ENCODE data around the gene DRC7.
"Not testable (repeated sequence)": the region's sequence is repeated elsewhere in the genome, so short reads cannot be mapped to it uniquely, and the experiment has no call there.

Gene DRC7

GRCh38 chr16:57660715-57661463 is 33.7 kb upstream of the DRC7 start:
- DNase-seq: no peak

GRCh38 chr16:57661510-57661909 is 33.1 kb upstream of the DRC7 start:
- DNase-seq: no peak

DNA sequence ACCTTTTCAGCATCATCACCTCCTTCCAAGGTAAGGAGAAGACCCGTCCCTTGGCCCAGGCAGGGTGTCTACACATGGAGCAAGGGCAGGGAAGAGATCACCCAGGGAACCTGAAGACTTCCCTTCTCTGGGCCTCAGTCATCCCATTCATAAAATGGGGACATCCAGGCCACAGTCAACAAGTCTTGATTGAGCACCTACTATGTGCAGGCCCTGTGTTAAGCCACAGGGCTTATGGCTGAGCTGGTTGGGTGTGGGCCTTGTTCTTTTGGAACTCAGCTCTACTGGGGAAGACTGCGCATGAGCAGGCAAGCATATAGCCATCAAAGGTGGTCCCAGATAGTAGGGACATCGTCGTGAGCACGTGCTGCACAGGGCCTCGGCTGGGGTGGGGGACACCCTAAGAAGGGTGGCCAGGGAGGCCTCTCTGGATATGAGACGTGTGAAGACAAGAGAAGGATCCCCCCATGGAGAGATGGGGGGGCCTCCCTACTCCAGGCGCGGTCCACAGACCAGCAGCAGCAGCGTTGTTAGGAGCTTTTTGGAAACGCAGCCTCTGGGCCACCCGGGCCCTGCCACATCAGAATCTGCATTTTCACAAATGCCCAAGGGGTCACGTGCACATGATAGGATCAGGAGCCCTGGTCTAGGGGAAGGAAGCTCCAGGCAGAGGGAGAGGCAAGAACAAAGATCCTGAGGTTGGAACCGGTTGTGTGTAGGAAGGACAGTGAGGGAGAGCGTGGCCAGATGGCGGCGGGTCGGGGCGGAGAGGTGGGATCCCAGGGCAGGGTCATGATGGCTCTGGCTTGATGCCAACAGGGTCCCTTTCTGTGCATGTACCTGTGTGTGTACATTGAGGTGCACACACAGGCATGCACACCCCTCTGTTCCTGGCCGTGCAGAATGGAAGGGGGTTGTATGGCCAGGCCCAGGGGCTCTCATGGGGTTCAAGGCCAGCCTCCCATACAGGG is 32.4 kb upstream of the DRC7 start:
- no peak for DNase-seq

DNA sequence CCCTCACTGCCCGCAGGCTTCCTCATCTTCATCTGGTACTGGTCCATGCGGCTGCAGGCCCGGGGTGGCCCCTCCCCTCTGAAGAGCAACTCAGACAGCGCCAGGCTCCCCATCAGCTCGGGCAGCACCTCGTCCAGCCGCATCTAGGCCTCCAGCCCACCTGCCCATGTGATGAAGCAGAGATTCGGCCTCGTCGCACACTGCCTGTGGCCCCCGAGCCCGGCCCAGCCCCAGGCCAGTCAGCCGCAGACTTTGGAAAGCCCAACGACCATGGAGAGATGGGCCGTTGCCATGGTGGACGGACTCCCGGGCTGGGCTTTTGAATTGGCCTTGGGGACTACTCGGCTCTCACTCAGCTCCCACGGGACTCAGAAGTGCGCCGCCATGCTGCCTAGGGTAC is 31.2 kb upstream of the DRC7 start:
- no peak for DNase-seq

DNA sequence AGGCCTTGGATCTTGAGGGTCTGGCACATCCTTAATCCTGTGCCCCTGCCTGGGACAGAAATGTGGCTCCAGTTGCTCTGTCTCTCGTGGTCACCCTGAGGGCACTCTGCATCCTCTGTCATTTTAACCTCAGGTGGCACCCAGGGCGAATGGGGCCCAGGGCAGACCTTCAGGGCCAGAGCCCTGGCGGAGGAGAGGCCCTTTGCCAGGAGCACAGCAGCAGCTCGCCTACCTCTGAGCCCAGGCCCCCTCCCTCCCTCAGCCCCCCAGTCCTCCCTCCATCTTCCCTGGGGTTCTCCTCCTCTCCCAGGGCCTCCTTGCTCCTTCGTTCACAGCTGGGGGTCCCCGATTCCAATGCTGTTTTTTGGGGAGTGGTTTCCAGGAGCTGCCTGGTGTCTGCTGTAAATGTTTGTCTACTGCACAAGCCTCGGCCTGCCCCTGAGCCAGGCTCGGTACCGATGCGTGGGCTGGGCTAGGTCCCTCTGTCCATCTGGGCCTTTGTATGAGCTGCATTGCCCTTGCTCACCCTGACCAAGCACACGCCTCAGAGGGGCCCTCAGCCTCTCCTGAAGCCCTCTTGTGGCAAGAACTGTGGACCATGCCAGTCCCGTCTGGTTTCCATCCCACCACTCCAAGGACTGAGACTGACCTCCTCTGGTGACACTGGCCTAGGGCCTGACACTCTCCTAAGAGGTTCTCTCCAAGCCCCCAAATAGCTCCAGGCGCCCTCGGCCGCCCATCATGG is 30.5 kb upstream of the DRC7 start:
- DNase-seq: no peak

DNA sequence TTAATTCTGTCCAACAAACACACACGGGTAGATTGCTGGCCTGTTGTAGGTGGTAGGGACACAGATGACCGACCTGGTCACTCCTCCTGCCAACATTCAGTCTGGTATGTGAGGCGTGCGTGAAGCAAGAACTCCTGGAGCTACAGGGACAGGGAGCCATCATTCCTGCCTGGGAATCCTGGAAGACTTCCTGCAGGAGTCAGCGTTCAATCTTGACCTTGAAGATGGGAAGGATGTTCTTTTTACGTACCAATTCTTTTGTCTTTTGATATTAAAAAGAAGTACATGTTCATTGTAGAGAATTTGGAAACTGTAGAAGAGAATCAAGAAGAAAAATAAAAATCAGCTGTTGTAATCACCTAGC is 30.0 kb upstream of the DRC7 start:
- DNase-seq: no peak

DNA sequence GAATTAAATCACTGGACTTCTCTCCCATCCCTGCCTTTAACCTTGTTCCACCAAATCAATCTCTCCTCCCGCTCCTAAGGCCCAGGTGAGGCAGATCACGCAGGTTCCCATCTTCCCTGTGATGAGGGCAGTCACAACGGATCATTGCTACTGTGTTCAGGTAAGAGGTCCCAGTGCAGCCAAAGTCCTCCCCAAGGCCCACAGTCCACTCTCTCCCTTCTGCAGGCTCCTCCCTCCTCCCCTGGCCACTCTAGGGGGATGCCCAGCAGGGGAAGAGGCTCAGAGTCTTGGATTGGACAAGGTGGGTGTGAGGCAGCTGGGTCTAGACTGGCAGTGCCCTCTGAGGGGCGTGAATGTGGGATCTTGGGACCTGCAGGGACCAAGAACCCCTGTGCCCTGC is 29.1 kb upstream of the DRC7 start:
- DNase-seq: no peak

DNA sequence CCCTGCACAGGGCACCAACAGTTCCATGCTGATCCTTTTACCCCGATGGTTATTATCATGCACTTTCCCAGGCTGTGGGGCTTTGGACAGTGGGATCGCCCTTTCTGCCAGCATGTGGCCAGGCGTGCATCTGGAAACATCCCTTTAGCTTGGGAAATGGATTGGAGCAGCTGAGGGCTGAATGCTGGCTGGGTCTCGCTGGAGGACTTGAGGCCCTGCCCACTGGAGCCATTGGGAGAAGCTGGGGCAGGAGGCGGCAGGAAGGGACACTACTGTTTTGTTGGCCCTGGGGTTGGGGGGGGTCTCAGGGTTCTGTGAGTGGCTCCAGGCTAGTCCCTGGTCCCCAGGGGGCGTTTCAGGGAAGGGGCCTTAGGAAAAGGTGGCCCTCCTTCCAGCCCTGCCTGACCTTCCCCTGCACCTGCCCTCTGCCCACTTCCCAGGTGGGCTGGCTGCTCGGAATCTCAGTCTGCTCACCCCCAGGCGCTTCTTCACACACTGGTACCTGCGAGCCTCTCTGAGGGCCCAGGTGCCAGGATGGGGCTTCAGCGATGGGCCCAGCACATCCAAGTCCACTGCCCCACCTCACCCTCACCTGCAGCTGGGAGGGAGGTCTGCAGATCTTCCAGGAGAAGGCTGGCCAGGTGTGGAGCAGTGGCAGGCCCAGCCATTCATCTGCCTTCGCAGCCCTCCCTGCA is 28.1 kb upstream of the DRC7 start:
- DNase-seq: no peak

- DNase-seq: no peak
Measured at GRCh38 chr16:57667048-57667525, 27.5 kb upstream of the DRC7 start.

DNA sequence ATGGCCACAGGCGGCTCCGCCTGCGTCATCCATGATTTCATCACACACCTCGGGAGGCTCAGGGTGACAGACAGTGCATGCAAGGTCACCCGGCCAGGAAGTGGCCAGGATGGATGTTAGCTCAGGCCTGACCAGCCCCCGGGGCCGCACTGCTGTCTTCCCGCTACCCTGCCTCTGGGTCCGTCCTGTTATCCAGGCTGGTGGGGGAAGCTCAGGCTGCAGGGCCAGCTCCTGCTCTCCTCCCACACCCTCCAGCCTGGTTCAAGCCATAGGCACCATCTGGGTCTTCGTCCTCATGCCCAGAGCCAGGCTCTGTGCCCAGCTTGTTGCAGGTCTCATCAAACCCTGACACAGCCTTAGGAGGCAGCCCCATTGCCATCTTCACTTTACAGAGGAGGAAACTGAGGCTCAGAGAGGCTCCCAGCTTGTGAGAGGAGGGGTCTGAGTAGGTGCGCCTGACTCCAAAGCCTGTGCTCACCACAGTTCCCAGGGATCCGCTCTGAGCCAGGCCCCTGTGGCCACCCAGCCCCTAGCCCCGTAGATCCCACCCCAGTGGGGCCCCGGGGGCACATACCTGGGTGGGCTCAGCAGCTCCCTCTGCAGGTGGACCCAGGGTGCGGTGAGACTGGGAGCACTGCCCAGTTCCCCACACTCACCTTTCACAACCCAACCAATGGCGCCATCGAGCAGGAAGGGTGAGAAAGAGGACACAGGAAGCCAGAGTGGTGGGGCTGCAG is 26.9 kb upstream of the DRC7 start:
- DNase-seq: no peak

DNA sequence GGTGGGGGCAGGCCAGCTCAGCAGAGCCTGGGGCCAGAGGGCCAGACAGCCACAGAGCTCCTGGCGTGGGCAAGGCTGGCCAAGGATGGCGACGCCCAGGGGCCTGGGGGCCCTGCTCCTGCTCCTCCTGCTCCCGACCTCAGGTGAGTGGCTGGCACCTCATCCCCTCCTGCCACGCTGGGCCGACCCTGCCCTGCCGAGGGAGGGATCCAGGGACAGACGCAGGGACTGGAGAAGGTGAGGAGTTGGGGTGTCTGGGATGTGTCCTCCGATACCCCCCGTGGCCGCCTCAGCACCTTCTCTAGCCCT is 26.4 kb upstream of the DRC7 start, which contains the start of gene ADGRG3:
TSS of gene ADGRG3 (plus strand) at position 44 of the 309 bp plus-strand sequence. CDS start at position 86, 42 bp downstream.
- no peak for DNase-seq

- no peak for DNase-seq
Measured at GRCh38 chr16:57668630-57669475, 25.8 kb upstream of the DRC7 start.

DNA sequence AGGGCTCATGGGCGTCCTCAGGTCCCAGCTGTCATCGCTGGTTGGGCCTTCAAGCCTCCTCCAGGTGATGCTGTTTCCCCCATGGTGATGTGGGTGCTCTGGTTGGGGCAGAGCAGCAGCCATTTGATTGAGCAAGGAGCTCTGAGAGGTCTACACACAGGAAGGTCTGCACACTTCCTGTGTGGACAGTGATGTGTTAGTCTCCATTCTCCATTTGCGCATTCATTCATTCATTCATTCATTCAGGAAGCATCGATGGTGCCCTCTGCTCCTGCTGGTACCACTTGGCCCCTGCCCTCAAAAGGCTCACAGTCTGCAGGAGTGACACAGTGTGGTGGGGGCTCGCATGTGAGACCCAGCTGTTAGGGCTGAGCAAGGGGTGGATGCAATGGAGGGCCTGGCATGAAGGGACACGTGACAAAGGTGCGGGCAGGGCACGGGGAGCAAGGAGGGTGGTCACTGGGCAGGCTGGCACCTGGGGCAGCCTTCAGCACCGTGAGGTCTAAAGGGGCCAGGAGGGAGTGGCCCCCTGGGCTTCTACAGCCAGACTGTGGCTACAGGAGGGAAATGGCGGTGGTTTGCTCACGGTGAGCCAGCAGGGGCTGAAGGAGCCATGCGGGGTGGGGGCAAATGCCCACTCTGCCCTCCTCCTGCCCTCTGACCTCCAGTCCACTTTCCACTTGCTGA is 25.0 kb upstream of the DRC7 start:
- no peak for DNase-seq

DNA sequence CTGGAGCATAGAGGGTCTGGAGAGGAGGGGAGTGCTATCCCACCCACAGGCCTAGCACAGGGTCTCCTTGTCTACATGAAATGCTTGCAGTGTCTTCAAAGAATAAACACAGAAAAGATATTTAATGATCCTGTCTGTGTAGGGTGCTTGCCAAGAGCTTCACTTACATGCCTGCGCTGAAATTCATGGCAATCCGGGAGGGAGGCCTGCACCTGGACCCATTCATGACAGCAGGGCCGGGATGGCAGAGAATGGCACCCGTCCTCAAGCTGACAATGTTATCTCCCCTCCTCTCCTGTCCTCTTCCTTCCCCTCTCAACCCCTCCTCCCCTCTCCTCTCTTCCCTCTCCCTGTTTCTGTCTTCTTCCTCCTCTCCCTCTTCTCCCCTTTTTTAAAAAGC is 24.4 kb upstream of the DRC7 start:
- DNase-seq: no peak

DNA sequence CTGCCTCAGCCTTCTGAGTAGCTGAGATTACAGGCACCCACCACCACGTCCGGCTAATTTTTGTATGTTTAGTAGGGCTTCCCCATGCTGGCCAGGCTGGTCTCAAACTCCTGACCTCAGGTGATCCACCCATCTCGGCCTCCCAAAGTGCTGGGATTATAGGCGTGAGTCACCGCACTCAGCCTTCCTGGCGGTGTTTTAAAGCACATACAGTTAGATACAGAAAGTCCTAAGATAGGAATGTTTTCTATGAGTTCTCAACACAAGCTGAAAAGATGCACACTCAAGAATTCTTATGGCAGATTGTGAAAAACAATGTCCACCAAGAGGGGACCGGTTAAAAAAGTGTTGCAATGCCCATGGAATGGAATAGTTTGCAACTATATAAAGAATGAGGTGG is 23.2 kb upstream of the DRC7 start:
- not testable (repeated sequence) for DNase-seq

GRCh38 chr16:57672416-57672815 is 22.2 kb upstream of the DRC7 start:
- DNase-seq: no peak

DNA sequence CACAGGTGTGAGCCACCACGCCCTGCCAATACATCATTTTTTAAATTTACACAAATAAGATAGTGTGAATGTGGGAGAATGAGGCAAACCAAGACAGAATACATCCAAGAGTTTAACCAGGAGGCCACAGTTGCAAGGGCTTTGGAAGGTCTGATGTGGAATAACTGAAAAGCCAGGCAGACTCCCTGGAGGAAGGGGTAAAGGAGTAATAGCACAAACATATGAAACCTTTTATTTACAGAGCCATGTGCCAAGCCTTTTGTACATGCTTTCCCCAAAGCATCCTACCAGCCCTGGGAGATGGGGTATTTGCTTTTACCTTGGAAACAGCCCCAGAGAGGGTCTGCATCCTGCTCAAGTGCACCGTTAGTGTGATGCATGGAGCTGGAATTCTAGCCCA is 21.8 kb upstream of the DRC7 start:
- no peak for DNase-seq

GRCh38 chr16:57675741-57676551 is 18.7 kb upstream of the DRC7 start:
- no peak for DNase-seq

GRCh38 chr16:57676553-57677085 is 18.0 kb upstream of the DRC7 start:
- DNase-seq: no peak
